HG03558 (cell line): ENCODE results near the gene BRI3.

Experiments
- ATAC-seq: cut with Tn5 transposase; IDR thresholded peaks from one replicate; pipeline ENCODE4 v1.9.1; 2021; ENCODE audit warnings: moderate number of reproducible peaks; ENCODE audit not compliant: unreplicated experiment; ENCODE audit errors: extremely low read depth

The BRI3 gene, protein sequence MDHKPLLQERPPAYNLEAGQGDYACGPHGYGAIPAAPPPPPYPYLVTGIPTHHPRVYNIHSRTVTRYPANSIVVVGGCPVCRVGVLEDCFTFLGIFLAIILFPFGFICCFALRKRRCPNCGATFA

DNA sequence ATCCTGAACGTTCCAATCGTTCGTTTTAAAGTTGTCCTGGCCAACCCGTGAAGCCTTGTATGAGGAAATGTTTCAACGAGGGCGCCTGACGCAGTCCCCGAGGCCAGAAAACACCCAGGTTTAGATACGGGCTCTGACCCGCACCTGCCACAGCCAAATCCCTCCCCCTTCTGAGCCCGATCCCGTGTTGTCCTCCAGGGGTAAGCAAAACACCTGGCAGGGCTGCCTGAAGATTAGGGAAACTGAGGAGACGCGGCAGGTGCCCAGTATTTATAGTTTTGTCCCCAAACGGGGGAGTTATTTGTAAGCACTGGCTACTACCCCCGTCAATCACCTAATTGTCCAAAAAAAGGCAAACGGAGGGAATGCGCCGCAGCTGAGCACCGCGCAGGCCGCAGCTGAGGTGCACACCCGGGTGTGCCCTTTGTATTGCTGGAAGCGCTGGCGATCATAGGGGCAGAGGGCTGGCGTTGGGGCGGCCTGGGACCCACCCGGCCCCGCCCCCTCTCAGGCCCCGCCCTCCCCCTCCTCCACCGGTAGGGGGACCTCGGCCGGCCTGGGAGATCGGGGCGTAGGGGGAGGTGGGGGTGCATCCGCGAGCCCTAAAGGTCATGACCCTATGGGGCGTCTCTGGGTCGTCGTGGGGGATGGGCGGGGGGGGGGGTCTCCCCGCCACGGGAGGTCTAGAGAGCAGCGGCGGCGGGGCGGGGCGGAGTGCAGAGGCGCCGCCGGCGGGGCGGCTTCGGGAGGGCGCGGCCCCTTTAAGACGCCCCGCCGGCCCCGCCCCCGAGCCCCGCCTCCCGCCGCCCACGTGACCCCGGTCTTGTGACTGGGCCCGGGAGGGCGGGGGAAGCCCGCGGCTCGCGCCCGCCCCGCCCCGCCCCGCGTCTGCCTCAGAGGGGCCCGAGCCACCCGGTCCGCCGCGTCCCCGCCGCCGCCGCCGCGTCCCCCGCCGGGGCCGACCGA lies at the start of gene BRI3:
Gene BRI3, plus strand, starts transcription at position 896 of the 966 bp plus-strand sequence. CDS start 110 bp downstream, outside the sequence.
- peak; percentile 45 for ATAC-seq

- ATAC-seq: no peak
Measured at GRCh38 chr7:98232263-98232585, 49.3 kb upstream of the BRI3 start.

DNA sequence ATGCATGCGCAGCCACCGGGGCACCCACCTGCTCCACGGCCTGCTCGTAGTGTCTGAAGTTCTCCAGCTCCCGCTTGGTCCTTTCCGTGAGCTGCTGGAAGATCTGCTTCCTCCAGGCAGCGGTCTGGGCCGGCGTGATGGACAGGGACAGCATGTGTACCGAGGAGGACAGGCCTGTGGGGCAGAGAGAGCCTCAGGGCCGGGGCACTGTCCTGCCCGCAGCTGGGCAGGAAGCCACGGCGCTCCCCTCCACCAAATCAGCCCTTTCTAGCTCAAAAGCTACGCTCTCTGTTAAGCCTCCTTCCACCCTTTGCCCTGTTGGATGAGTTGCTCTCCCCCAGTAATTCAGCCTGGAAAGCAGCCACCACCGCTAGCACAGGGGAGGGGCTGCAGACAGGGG lies 48.7 kb upstream of the BRI3 start:
- ATAC-seq: no peak

GRCh38 chr7:98233219-98234070 lies 48.0 kb upstream of the BRI3 start:
- no peak for ATAC-seq

- no peak for ATAC-seq
Measured at GRCh38 chr7:98234429-98235147, 46.9 kb upstream of the BRI3 start.

- ATAC-seq: no peak
Measured at GRCh38 chr7:98235901-98236300, 45.6 kb upstream of the BRI3 start.

DNA sequence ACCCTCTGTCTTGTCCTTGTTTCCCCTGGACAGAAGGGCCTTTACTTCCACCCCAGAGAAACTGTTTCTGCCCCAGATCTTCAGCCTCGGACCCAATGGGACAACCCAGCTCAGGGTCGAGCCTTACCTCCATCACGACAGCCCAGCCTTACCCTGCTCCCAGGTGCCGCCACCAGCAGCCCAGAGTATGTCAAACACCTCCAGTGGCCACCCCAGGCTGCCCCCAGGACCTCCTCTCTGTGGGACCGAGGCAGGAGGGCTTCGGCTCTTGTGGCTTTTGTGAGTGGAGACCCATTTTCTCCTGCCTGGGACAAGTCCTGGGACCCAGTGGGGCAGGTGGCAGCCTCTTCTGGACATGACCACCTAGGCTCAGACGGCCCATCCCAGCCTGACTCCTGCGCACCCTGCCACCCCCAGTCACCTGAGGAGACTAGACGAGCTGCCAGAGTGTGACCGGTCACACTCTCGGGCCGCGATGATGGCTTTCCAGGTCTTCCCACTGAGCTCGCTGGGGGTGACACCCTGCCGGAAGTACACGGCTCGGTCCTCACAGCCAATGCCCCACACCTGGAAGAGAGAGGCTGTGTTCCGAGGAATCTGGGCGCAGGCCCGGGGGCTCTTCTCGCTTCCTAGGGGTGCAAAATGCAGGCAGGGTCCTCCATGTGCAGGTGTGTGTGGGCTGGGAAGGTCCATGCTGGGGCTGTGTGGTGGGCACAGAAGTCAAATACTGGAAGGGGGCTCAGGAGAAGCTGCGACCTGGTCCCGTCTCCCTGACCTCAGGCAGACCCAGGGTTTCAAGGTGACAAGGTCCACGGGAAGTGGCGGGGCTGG lies 44.9 kb upstream of the BRI3 start:
- no peak for ATAC-seq

DNA sequence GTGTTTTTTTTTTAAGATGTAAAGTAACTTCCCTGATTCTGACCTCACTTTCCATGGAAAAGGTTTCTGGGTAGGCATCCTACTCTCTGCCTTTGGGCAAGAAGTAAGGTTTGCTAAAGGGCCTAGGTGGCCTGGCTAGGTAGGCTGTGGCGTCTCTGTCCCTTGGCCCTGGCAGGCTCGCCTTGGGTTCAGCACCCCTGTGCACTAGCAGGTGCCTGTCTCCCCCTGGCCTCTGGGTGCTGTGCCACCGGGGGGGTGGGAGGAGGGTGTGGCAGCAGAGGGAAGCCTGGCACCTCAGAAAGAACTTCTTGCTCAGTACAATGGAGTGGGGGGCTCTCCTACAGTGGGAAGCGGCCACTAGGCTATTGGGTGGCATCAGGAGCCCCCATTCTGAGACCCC lies 43.4 kb upstream of the BRI3 start:
- no peak for ATAC-seq

- ATAC-seq: no peak
Measured at GRCh38 chr7:98238976-98239375, 42.5 kb upstream of the BRI3 start.

DNA sequence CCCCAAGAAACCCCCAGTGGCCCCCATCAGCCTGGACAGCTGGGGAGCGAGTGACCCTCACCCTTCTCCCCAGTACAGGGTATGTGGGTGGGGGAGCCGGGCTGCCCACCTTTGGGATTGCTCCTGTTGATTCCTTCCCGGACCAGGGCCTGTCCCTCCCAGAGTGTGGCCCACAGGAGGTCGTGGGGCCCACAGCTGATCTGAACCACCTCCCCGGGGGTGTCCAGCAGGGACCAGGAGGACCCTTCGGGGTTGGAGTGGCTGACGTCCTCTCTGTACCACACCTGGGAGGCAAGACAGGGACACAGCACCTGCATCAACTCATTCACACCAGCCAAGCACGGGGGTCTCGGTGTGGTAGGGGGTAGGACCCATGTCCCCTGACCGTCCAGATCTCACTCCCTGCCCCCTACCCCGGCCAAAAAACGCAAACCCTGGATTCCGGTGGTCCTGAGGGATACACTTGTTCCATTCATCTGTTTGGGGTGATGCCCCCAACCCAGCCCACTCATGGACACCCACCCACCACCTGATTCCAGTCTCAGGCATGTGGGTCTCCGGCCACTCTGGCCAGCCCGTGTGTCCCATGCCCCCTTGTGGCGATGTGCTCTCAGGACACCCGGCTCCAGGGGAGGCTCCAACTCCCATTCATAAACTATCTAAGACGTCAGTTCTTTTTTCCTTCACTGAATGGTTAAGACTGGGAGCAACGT lies 40.4 kb upstream of the BRI3 start:
- no peak for ATAC-seq

DNA sequence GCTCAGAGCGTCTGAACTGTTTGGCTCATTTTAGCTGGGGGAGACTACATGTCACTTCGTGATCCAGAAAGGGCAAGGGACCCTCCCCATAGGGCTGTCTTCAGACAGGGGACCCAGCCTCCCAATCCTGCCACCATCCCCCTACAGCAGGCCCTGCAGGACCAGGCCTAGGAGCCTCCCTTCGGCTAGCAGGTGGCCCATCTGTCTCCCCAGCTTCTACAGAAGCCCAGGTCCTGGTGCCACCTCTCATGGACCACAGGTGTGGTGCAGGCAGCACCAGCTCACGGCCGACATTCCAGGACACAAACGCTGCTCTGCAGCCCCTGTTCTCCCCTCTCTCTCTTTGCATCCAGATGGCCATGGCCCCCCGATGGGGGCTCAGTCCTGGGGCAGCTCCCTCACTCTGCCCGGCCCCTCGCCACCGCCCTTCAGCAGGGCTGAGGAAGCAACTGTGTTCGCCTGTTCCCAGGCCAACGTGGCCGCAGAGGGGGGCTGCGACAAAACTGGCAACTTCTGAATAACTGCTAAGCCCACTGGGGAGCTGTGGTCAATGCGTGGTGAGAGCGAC lies 39.7 kb upstream of the BRI3 start:
- ATAC-seq: no peak

DNA sequence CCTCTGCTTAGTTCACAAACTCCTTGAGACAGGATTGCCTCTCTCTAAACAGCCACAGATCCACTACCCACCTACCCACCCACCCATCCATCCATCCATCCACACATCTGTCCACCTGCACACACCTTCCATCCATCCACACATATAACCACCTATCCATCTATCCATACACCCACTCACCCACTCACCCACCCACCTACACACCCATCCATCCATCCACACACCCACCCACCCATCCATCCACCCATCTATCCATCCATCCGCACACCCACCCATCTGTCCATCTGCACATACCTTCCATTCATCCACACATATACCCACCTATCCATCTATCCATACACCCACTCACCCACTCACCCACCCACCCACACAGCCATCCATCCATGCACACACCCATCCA lies 39.1 kb upstream of the BRI3 start:
- ATAC-seq: no peak

DNA sequence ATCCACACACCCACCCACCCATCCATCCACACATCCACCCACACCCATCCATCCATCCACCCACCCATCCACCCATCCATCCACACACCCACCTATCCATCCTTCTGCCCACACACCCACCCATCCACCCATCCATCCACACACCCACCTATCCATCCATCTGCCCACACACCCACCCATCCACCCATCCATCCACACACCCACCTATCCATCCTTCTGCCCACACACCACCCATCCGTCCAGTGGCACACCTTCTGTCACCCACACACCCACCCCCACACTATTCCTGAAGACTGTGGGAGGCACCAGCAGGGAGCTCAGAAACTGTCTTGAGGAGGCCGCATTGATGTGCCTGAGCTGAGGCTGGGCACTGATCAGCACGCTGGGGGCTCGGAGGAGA lies 38.6 kb upstream of the BRI3 start:
- ATAC-seq: no peak

DNA sequence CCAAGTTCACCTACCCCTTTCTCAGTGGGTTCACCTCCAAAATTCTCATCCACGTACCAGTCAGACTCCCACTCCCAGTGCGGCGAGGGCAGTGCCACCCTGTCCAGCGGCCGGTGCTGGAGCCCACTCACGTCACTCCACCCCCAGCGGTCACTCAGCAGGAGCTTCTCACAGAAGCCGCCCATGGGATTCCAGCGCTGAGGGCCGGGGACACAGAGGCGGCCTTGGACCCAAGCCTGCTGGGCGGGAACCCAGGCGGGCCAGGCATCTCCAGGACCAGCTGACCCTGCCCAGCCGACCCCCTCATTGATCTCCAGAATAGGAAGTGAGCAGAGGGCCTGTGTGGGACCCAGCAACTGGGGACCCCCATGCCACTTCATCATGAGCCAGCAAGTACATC lies 36.6 kb upstream of the BRI3 start:
- no peak for ATAC-seq

GRCh38 chr7:98248156-98248555 lies 33.3 kb upstream of the BRI3 start:
- no peak for ATAC-seq

DNA sequence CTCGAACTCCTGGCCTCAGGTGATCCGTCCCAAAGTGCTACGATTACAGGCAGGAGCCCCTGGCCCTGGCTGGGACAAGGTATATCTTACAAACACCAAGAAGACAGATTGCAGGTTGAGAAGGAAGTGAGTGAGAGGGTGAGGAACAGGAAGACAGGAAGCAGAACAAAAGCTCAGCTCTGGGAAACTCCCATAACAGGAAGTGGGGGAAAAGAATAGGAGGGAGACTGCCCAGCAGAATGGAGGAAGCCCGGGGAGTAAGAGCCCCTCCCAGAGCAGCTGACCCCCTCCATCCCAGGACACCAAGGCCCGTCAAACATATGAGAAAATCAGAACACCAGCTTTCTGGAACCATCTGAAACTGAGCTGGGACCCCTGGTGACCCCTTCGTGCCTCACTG lies 32.4 kb upstream of the BRI3 start:
- ATAC-seq: no peak

GRCh38 chr7:98250789-98251188 lies 30.7 kb upstream of the BRI3 start:
- no peak for ATAC-seq

- no peak for ATAC-seq
Measured at GRCh38 chr7:98251231-98251600, 30.3 kb upstream of the BRI3 start.
